ENCODE results near the gene SMIM44. TPM values are rescaled to one million over a fixed set of nuclear protein-coding genes. Genes with fewer than 3 reads are reported as not detected.

Gene SMIM44
- total RNA-seq, 1 experiment from 2014 or later: not detected

GRCh38 chr19:3470500-3471128 is 12.6 kb downstream of the SMIM44 start:
- Histone ChIP-seq H3K4me1 (replicated peaks; ENCODE audit: insufficient read depth) (no peaks in the 10 kb centered on the region), H2AFZ (no peak overlapping the region), H3K9me3 (ENCODE audit: insufficient read depth, low read depth) (no peaks in the 10 kb centered on the region), H3F3A (ENCODE audit: insufficient read depth, low read depth) (0 out of 2 replicates have a peak, but pooled peaks cover 3% of the 10 kb centered on the region), H3K9me2 (ENCODE audit: insufficient read depth) (no peaks in the 10 kb centered on the region), H3K36me3 (ENCODE audit: low read depth) (no peaks in the 10 kb centered on the region), H3K79me2 (ENCODE audit: low read depth) (no peaks in the 10 kb centered on the region), H3K27ac (no peak overlapping the region), H3K4me2 (no peak overlapping the region), H3K4me3 (no peak overlapping the region), H4K20me1 (ENCODE audit: insufficient read depth) (no peaks in the 10 kb centered on the region), H3K27me3 (ENCODE audit: insufficient read depth, low read depth) (no peaks in the 10 kb centered on the region)
- TF ChIP-seq EZH2 (IDR thresholded peaks at IDR 0.05; ENCODE audit: low read depth): no peak
- no peak for TF ChIP-seq CTCF (conservative IDR thresholded peaks at IDR 0.05)
- no peak for DNase-seq
- ChIA-PET POLR2A (ENCODE audit: unreplicated experiment) (no interaction called here), CTCF (interaction anchor here (1.1 kb wide), 1 partner anchor 10 kb away, joined by 3 read pairs; no protein-coding TSS in a partner anchor)
- intact Hi-C loops (cut with micrococcal nuclease; ENCODE audit: unreplicated experiment): no loop called here
- no TSS peak for BruUV-seq (replicated peaks)

GRCh38 chr19:3469638-3470499 is 13.4 kb downstream of the SMIM44 start:
- Histone ChIP-seq H3K9me3 (ENCODE audit: insufficient read depth, low read depth) (no peaks in the 10 kb centered on the region), H4K20me1 (ENCODE audit: insufficient read depth) (no peaks in the 10 kb centered on the region), H3F3A (ENCODE audit: insufficient read depth, low read depth) (0 out of 2 replicates have a peak, but pooled peaks cover 3% of the 10 kb centered on the region), H3K4me3 (no peak overlapping the region), H3K79me2 (ENCODE audit: low read depth) (no peaks in the 10 kb centered on the region), H2AFZ (no peak overlapping the region), H3K36me3 (ENCODE audit: low read depth) (no peaks in the 10 kb centered on the region), H3K9me2 (ENCODE audit: insufficient read depth) (no peaks in the 10 kb centered on the region), H3K27me3 (ENCODE audit: insufficient read depth, low read depth) (no peaks in the 10 kb centered on the region), H3K27ac (no peak overlapping the region), H3K4me1 (replicated peaks; ENCODE audit: insufficient read depth) (no peaks in the 10 kb centered on the region), H3K4me2 (no peak overlapping the region)
- DNase-seq: no peak
- ChIA-PET POLR2A (ENCODE audit: unreplicated experiment) (no interaction called here), CTCF (interaction anchor here (0.7 to 1.1 kb wide), 2 partner anchors 9 to 31 kb away, joined by 3 read pairs; partner anchors contain the start of gene DOHH)
- BruUV-seq (replicated peaks): no TSS peak
- TF ChIP-seq CTCF (conservative IDR thresholded peaks at IDR 0.05): no peak
- no peak for TF ChIP-seq EZH2 (IDR thresholded peaks at IDR 0.05; ENCODE audit: low read depth)
- intact Hi-C loops (cut with micrococcal nuclease; ENCODE audit: unreplicated experiment): no loop called here

GRCh38 chr19:3468211-3468610 is 15.0 kb downstream of the SMIM44 start:
- ChIA-PET CTCF (no interaction called here), POLR2A (ENCODE audit: unreplicated experiment) (interaction anchor here (0.6 kb wide), 1 partner anchor 17 kb away, joined by 8 read pairs; no protein-coding TSS in a partner anchor)
- Histone ChIP-seq H3K4me2 (no peak overlapping the region), H3K27me3 (ENCODE audit: insufficient read depth, low read depth) (no peaks in the 10 kb centered on the region), H3F3A (ENCODE audit: insufficient read depth, low read depth) (0 out of 2 replicates have a peak, but pooled peaks cover 3% of the 10 kb centered on the region), H4K20me1 (ENCODE audit: insufficient read depth) (no peaks in the 10 kb centered on the region), H3K4me3 (no peak overlapping the region), H3K9me3 (ENCODE audit: insufficient read depth, low read depth) (no peaks in the 10 kb centered on the region), H3K4me1 (replicated peaks; ENCODE audit: insufficient read depth) (no peaks in the 10 kb centered on the region), H3K9me2 (ENCODE audit: insufficient read depth) (no peaks in the 10 kb centered on the region), H3K36me3 (ENCODE audit: low read depth) (no peaks in the 10 kb centered on the region), H3K79me2 (ENCODE audit: low read depth) (no peaks in the 10 kb centered on the region), H2AFZ (no peak overlapping the region), H3K27ac (no peak overlapping the region)
- intact Hi-C loops (cut with micrococcal nuclease; ENCODE audit: unreplicated experiment): no loop called here
- no TSS peak for BruUV-seq (replicated peaks)
- no peak for DNase-seq
- TF ChIP-seq EZH2 (IDR thresholded peaks at IDR 0.05; ENCODE audit: low read depth): no peak

All from PC-9 (cell line).